ENCODE results near the gene TMEM92. TPM values are rescaled to one million over a fixed set of nuclear protein-coding genes. Genes with fewer than 3 reads are reported as not detected.

The TMEM92 gene
- total and polyA plus RNA-seq, 10 of the 15 experiments (the other 5 are each of a cell fraction or from before 2014, with no cell fraction given), result 0.11 to 1.2 (median 0.32) TPM

DNA sequence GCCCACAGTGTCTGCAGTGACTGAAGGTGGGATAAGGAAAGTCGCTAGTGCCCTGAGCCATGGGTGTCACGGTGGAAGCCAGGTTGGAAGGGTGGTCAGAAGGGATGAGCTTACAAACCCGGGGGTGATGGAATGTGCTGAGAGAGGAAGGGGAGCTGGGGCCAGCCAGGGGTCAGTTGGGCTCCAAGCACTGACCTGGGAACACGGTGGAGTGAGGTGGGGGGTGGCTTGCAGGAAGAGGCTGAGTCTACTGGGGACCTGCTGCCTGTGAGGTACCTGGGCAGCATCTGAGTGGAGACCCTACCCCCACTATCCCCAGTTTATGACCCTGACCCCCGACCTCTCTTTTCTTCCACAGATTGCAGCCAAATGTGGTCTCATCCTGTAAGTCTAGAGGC, 3.1 kb downstream of the TMEM92 start:
- ChIA-PET SMC1A (ENCODE audit: uncharacterized antibody, unreplicated experiment) (interaction anchor here (5.8 to 6.6 kb wide), 2 partner anchors 17 to 76 kb away, joined by 46 to 71 read pairs; partner anchors contain the start of gene COL1A1), CTCF (interaction anchor here (0.9 to 19.2 kb wide), 6 partner anchors 17 to 108 kb away, joined by 3 to 298 read pairs (median 16); partner anchors contain the start of gene COL1A1), POLR2A (interaction anchor here (0.7 kb wide), 1 partner anchor 76 kb away, joined by 6 read pairs; the partner anchor contains the start of gene COL1A1), RAD21 (ENCODE audit: unreplicated experiment) (interaction anchor here (1.2 to 7.4 kb wide), 4 partner anchors 32 to 107 kb away, joined by 4 to 84 read pairs (median 4); partner anchors contain the start of gene COL1A1)
- Histone ChIP-seq H3K27ac (ENCODE audit: control insufficient read depth, insufficient read depth) (no peak overlapping the region), H3K9ac (ENCODE audit: control insufficient read depth, insufficient read depth, low read length) (no peak overlapping the region), H3K9me3 (replicated peaks; ENCODE audit: control insufficient read depth, insufficient read depth, low read length) (no peaks in the 10 kb centered on the region; the same call in 1 of the 3 replicates), H3K79me2 (ENCODE audit: control insufficient read depth, insufficient read depth, low read length) (no peaks in the 10 kb centered on the region), H2AFZ (ENCODE audit: control insufficient read depth, low read depth, low read length) (no peak overlapping the region), H3K4me2 (ENCODE audit: control insufficient read depth, insufficient read depth) (no peak overlapping the region), H3K4me3 (no peak overlapping the region), H4K20me1 (ENCODE audit: control insufficient read depth, insufficient read depth) (no peaks in the 10 kb centered on the region), H3K36me3 (ENCODE audit: control insufficient read depth in 2 of 2, insufficient read depth in 2 of 2, low read length in 1 of 2) (no peaks in the 10 kb centered on the region), H3K4me1 (ENCODE audit: control insufficient read depth, insufficient read depth, low read length) (peaks cover 18% of the 10 kb centered on the region), H3K27me3 (replicated peaks in 1 of 2; ENCODE audit: control insufficient read depth in 2 of 2, insufficient read depth in 2 of 2, low read length in 1 of 2) (peaks cover 0 to 1% of the 10 kb centered on the region in 2 experiments; a peak in 3 of 4 replicates)
- ATAC-seq (no peak), FAIRE-seq (no peak), DNase-seq (ENCODE audit: low read depth, low spot score) (no peak)
- WGBS (ENCODE audit: insufficient coverage, insufficient replicate concordance, low lambda C conversion rate, missing lambda C conversion rate), result 36% methylated on average over 4 of the region's 5 CpGs
- BruUV-seq (replicated peaks), result no TSS peak
- in situ Hi-C loops (cut with MboI) (no loop called here), intact Hi-C loops (cut with micrococcal nuclease; ENCODE audit: unreplicated experiment) (no loop called here)
- TF ChIP-seq SP1 (IDR thresholded peaks at IDR 0.05; ENCODE audit: low read depth, low read length), result no peak
- TF ChIP-seq JUNB (IDR thresholded peaks at IDR 0.05), result no peak
- TF ChIP-seq, protein P1, sequence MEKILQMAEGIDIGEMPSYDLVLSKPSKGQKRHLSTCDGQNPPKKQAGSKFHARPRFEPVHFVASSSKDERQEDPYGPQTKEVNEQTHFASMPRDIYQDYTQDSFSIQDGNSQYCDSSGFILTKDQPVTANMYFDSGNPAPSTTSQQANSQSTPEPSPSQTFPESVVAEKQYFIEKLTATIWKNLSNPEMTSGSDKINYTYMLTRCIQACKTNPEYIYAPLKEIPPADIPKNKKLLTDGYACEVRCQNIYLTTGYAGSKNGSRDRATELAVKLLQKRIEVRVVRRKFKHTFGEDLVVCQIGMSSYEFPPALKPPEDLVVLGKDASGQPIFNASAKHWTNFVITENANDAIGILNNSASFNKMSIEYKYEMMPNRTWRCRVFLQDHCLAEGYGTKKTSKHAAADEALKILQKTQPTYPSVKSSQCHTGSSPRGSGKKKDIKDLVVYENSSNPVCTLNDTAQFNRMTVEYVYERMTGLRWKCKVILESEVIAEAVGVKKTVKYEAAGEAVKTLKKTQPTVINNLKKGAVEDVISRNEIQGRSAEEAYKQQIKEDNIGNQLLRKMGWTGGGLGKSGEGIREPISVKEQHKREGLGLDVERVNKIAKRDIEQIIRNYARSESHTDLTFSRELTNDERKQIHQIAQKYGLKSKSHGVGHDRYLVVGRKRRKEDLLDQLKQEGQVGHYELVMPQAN (conservative IDR thresholded peaks at IDR 0.05), result no peak
- TF ChIP-seq IKZF1 (conservative IDR thresholded peaks at IDR 0.05), result no peak
- TF ChIP-seq LARP7 (IDR thresholded peaks at IDR 0.05), result no peak
- TF ChIP-seq MEF2A (IDR thresholded peaks at IDR 0.05; ENCODE audit: insufficient read depth, low read depth, low read length), result no peak
- TF ChIP-seq TAF1 (IDR thresholded peaks at IDR 0.05; ENCODE audit: borderline replicate concordance, low read depth, low read length), result no peak
- no peak for TF ChIP-seq CHD4 (IDR thresholded peaks at IDR 0.05)
- no peak for TF ChIP-seq CBX3 (IDR thresholded peaks at IDR 0.05; ENCODE audit: borderline replicate concordance, low read depth)

All from GM12878 (cell line).